DOHH2 (cell line): ENCODE data around the gene ITCH.
"Not testable (repeated sequence)": the region's sequence is repeated elsewhere in the genome, so short reads cannot be mapped to it uniquely, and the experiment has no call there.

Experiments
- H3F3A ChIP-seq: fragments of 200-600 bp; sonication (generic), shearing (Covaris generic); 2 replicates; pipeline ENCODE4 v1.6.0; 2016; ENCODE audit warnings: antibody characterized with exemption, mild to moderate bottlenecking; ENCODE audit not compliant: control insufficient read depth, insufficient read depth
- H3K27ac ChIP-seq: fragments of 200-600 bp; sonication (generic); 2 replicates; pipeline ENCODE4 v1.5.1; 2014; ENCODE audit warnings: low read depth, mild to moderate bottlenecking, low read length, moderate library complexity
- H3K27me3 ChIP-seq: fragments of 200-600 bp; sonication (generic); 2 replicates; pipeline ENCODE4 v1.6.1; 2014; ENCODE audit warnings: mild to moderate bottlenecking, low read length, mixed read lengths; ENCODE audit not compliant: control insufficient read depth
- H3K36me3 ChIP-seq: fragments of 200-600 bp; sonication (generic); 2 replicates; pipeline ENCODE4 v1.6.1; 2014; ENCODE audit warnings: mild to moderate bottlenecking, low read length, moderate library complexity, mixed read lengths; ENCODE audit not compliant: control insufficient read depth
- H3K4me1 ChIP-seq: fragments of 200-600 bp; sonication (generic); 2 replicates; pipeline ENCODE4 v1.6.1; 2014; ENCODE audit warnings: mild to moderate bottlenecking, low read length, mixed read lengths; ENCODE audit not compliant: control insufficient read depth
- H3K4me2 ChIP-seq: fragments of 200-600 bp; sonication (generic); 2 replicates; pipeline ENCODE4 v1.6.0; 2014; ENCODE audit warnings: mild to moderate bottlenecking, low read length, moderate library complexity
- H3K4me3 ChIP-seq: fragments of 200-600 bp; sonication (generic); 2 replicates; pipeline ENCODE4 v1.5.1; 2014; ENCODE audit warnings: mild to moderate bottlenecking, low read length, mixed read lengths
- H3K79me2 ChIP-seq: fragments of 200-600 bp; sonication (generic); 2 replicates; pipeline ENCODE4 v1.6.1; 2014; ENCODE audit warnings: mild to moderate bottlenecking, low read length, mixed read lengths; ENCODE audit not compliant: control insufficient read depth
- H3K9me2 ChIP-seq: fragments of 200-600 bp; sonication (generic); replicated peaks from 2 replicates; pipeline ENCODE4 v1.6.1; 2014; ENCODE audit warnings: mild to moderate bottlenecking, low read length, mixed read lengths; ENCODE audit not compliant: control insufficient read depth
- H3K9me3 ChIP-seq: fragments of 200-600 bp; sonication (generic); 2 replicates; pipeline ENCODE4 v1.6.1; 2014; ENCODE audit warnings: antibody characterized with exemption, low read length, mixed read lengths; ENCODE audit not compliant: control insufficient read depth, insufficient read depth
- H4K20me1 ChIP-seq: fragments of 200-600 bp; sonication (generic); 2 replicates; pipeline ENCODE4 v1.6.0; 2014; ENCODE audit warnings: low read depth, mild to moderate bottlenecking, antibody characterized with exemption, low read length, moderate library complexity; ENCODE audit not compliant: control insufficient read depth, insufficient read depth
- CTCF ChIP-seq: fragments of 200-600 bp; sonication (generic); IDR thresholded peaks from one replicate; pipeline ENCODE4 v1.5.1; 2014; ENCODE audit warnings: antibody characterized with exemption, mild to moderate bottlenecking, low read depth, low read length; ENCODE audit not compliant: poor library complexity, severe bottlenecking
- EZH2phosphoT487 ChIP-seq: fragments of 200-600 bp; sonication (generic); IDR thresholded peaks from 2 replicates; pipeline ENCODE4 v1.6.1; 2017; ENCODE audit warnings: borderline replicate concordance, mild to moderate bottlenecking, antibody characterized with exemption, low read length, moderate library complexity, mixed read lengths

The ITCH gene

GRCh38 chr20:34439168-34439567 lies 76.1 kb downstream of the ITCH start:
- peaks cover 4% of the 10 kb centered on the region for H3F3A ChIP-seq
- TF ChIP-seq EZH2phosphoT487 (no peak), CTCF (no peak)
- no peaks in the 10 kb centered on the region for H3K79me2 ChIP-seq
- no peaks in the 10 kb centered on the region for H3K27me3 ChIP-seq
- H3K4me1 ChIP-seq, result peaks cover 38% of the 10 kb centered on the region
- no peaks in the 10 kb centered on the region for H3K9me3 ChIP-seq
- H3K4me2 ChIP-seq, result no peak overlapping the region
- 0 out of 2 replicates have a peak, but pooled peaks cover 6% of the 10 kb centered on the region for H4K20me1 ChIP-seq
- H3K4me3 ChIP-seq, result no peak overlapping the region
- peaks cover 38% of the 10 kb centered on the region for H3K36me3 ChIP-seq
- no peak overlapping the region for H3K27ac ChIP-seq
- no peaks in the 10 kb centered on the region for H3K9me2 ChIP-seq

- H3K4me3 ChIP-seq, H3F3A ChIP-seq, H4K20me1 ChIP-seq, H3K4me2 ChIP-seq, H3K27me3 ChIP-seq, H3K9me3 ChIP-seq, H3K9me2 ChIP-seq, H3K79me2 ChIP-seq, H3K27ac ChIP-seq: not testable (repeated sequence)
- peaks cover 59% of the 10 kb centered on the region for H3K36me3 ChIP-seq
- H3K4me1 ChIP-seq, result peaks cover 34% of the 10 kb centered on the region
Measured at GRCh38 chr20:34441423-34441822, 78.3 kb downstream of the ITCH start.

- Histone ChIP-seq H3K27ac (no peak overlapping the region), H3K4me2 (no peak overlapping the region), H3K79me2 (no peaks in the 10 kb centered on the region), H3K9me3 (no peaks in the 10 kb centered on the region), H3F3A (no peaks in the 10 kb centered on the region), H3K9me2 (no peaks in the 10 kb centered on the region), H3K27me3 (no peaks in the 10 kb centered on the region), H3K4me3 (no peak overlapping the region), H3K36me3 (peaks cover 68% of the 10 kb centered on the region), H3K4me1 (peaks cover 19% of the 10 kb centered on the region), H4K20me1 (no peaks in the 10 kb centered on the region)
- TF ChIP-seq CTCF, result no peak
- TF ChIP-seq EZH2phosphoT487, result no peak
Measured at GRCh38 chr20:34443546-34443945, 80.5 kb downstream of the ITCH start.

GRCh38 chr20:34445177-34446065 lies 82.3 kb downstream of the ITCH start:
- Histone ChIP-seq H3K79me2 (no peaks in the 10 kb centered on the region), H3K4me3 (no peak overlapping the region), H3K4me2 (peak overlapping the region; percentile 10; the same call in 1 of the 2 replicates), H3K27me3 (no peaks in the 10 kb centered on the region), H3K27ac (no peak overlapping the region), H3F3A (no peaks in the 10 kb centered on the region), H3K4me1 (peaks cover 19% of the 10 kb centered on the region), H4K20me1 (no peaks in the 10 kb centered on the region), H3K9me2 (no peaks in the 10 kb centered on the region), H3K36me3 (peaks cover 65% of the 10 kb centered on the region), H3K9me3 (no peaks in the 10 kb centered on the region)
- TF ChIP-seq EZH2phosphoT487 (no peak), CTCF (no peak)
